GM19238 (cell line): ENCODE data around the gene SRC.

ENCODE experiments used
- DNase-seq: peaks from one replicate; pipeline ENCODE4 v3.0.0; 2011; ENCODE audit warnings: low spot score; ENCODE audit not compliant: insufficient read length

SRC gene

DNA sequence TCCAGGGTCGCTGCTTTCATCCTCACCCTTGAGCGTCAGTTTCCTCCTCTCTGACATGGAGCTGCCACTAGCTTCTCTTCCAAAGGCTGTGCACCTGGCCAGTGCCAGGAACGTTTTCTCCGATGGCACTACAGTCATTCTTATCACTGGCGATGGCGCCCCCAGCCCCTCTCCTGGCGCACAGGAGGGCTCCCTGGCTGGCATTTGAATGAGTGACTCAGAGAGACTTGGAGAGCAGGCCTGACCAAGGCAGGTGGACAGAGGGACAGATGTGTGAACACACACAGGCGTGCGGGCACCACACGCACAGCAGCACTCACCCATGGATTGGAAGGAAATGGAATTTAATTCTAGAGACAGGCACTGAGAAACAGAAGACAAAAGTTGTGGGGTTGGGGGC, 77.6 kb downstream of the SRC start:
- DNase-seq = no peak

DNA sequence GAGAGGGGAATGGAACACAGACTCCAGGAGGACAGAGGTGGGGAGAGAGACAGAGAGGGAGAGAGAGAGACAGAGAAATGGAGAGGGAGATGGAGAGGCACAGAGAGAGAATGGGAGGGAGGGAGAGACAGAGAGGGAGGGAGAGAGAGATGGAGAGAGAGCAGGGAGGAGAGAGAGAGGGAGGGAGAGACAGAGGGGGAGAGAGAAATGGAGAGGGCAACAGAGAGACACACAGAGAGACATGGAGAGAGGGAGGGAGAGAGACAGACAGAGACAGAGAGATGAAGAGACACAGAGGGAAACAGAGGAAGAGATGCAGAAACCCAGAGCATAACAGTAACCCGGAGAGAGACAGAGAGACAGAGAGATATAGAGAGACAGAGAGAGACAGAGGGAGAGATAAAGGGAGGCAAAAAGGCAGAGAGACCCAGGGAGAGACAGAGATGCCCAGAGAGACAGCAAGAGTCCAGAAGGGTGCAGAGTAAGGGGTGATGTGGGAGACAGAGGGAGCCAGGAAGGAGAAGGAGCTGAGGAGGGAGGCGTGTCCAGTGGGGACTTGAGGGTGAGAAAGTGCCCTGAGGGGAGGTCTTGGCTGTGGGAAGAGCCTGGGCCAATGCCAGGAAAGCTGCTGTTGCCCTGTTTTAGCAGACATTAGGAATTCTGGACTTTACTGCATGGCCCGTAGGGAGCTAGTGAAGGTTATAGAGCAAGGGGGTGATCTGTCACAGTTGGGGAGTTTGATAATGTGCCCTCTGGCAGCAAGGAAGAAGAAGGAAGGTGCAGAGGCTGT, 78.3 kb downstream of the SRC start:
- DNase-seq = no peak

DNA sequence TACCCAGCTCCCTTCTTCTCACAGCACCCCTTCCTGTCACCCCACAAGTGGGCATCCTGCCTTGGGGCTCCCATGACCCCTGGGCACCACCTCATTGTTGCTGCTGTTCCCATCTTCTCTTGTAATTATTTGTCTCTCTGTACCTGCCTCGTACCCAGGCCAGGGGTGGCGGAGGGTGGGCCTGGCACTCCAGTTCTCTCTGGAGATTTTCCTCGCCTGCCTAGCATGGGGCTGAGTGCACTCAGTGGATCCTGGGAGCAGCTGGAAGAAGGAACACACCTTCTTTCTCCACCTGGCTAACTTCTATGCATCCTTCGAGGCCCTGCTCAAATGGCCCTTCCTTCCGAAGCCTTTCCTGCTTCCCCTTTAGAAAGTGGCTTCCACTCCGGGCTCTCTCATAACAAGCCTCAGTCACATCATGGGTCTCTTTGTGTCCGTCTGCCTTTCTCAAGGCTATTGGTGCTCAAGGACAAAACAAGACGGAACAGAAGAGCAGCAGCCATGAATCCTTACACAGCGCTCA, 79.2 kb downstream of the SRC start:
- no peak for DNase-seq

DNA sequence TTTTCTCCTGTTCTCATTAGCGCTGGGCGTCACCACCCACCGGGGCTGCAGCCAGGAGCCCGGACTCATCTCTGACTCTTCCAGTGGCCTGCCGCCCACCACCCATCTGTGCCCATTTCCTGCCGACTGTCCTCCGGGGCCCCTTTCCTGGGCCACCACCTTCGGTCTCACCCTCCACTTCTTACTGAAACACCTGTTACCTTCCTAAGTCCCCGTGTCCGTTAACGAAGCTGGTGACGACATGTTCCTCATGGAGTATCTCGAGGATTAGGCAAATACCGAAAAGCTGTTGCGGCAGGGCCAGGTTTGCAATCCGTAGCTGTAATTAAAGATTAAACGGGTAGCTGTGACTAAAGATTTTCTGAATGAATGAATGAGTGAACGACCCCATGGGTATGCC, 80.2 kb downstream of the SRC start:
- DNase-seq = no peak

DNA sequence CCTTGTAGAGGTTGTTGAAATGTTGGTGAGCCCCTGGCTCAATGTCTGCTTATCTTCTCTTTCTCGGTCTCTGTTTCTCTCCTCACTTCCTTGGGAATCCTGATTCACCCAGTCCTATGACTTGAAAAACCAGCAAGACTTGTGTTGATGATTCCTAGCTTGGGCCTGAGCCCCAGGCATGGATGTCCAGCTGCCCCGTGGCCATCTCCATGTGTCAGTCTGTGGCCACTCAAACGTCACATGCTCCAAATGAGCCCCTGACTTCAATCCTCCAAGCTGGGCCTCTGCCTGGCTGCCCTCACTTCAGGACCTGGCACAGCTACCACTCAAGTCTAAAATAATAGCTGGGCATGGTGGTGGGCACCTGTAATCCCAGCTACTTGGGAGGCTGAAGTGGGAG, 81.0 kb downstream of the SRC start:
- DNase-seq = no peak

DNA sequence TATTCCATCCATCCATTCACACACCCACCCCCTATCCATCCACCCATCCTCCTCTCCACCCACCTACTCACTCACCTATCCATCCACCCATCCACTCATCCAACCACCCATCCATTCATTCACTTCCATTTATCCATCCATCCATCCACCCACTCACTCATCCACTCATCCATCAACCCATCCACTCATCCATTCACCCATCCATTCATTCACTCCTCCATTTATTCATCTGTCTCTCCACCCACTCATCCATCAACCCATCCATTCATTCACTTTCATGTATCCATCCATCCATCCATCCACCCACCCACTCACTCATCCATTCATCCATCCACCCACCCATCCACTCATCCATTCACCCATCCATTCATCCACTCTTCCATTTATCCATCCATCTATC, 84.1 kb downstream of the SRC start:
- DNase-seq = no peak

DNA sequence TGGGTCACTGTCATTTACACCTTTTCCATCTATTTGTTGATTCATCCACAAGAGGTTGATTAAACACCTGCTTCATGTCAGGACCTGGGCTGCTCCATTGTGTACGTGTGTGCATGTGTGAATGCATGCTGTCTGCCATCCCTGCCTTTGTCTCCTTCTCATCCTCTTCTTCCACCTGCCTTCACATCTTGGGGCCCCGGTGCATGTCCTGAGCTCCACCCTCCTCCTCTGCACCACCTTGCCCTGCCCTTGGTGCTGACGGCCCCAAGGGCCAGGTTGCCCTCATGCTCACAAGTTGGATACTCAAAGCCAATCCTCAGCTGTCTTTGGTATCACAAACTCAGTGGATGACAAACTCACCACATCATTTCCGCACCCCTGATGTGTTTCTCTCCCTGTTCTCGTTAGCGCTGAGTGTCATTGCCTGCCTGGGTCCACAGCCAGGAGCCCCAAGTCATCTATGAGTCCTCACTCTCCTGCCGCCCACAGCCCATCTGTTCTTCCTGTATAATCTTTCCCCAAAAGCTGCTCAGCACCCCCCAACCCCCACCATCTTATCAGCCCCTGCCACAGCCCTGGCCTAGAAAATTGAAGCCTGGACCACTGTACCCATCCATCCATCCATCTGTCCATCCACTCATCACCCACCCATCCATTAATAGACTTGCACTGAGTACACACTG, 85.0 kb downstream of the SRC start:
- no peak for DNase-seq

DNA sequence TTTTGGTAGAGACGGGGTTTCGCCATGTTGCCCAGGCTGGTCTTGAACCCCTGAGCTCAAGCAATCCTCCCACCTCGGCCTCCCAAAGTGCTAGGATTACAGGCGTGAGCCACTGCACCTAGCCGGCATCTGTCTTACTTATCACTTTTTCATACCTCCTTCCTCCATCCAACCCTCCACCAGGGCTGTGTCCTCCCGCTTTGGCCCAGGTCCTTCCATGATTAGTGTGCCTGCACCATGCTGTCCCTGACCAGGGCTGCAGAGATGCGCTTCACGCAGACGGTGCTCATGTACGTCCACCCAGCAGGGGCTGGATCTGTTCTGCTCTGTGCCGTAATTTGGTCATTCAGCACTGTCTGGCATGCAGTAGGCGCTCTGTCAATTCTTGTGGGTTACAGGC, 85.8 kb downstream of the SRC start:
- no peak for DNase-seq

DNA sequence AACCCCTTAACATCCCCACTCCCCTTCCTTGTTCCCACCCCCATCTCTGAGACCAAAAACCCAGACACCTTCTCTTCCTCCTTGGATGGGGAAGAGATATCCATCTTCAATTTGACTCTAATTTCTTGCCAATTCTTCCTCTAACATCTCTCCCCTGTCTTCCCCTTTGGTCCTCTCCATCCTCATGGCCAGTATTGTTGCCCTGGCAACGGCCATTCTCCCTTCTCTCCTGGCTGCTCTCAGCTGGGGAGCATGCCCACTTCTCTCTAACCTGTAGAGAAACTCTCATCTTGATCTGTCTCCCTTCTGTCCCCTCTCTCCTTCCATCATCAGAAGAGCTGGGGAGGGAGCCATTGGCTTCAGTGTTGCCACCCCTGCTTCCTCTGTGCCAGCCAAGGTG, 86.7 kb downstream of the SRC start:
- DNase-seq = no peak

DNA sequence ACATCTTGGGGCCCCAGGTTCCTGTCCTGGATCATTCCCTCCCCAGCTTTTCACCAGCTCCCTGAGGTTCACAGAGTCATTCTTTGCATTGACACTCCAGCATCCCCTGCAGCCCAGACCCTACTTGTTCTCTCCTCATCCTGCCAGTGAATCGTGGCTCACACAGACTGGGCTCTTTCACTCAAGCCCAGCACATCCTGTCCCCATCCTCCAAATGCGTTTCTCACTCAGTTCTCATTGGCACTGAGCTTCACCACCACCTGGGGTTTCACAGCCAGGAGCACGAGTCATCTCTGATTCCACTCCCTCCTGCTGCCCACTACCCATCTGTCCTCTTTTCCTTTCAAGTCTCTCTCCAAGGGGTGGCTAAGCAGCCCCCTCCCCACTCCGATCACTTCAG, 89.7 kb downstream of the SRC start:
- DNase-seq = no peak

DNA sequence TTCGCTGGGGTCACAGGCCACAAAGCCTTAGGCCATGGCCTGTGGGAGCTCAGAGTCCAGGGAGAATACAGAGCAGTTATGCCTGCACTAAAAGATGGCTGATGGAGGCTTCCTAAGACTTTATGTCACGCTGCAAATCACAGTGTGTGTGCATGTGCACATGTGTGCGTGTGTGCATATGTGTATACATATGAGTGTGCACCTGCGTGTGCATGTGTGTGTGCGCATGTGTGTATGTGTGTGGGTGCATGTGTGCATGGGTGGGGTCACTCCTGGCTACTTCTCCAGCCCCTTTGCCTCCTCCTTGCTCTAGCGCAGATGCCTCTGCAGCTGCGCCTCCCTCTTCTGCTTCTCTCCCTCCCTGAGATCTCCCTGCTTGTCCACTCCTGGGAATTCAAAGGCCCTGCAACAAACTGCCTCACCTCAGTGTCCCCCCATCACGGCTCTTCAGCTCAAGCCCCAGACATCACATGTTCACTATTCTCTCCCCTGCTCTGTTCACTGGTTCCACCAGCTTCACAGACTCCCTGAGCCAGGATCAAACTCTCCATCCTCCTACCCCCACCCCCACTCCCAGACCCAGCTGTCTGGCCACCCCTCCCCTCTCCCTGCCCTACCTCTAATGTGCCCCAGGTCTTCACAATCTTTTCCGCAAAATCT, 90.7 kb downstream of the SRC start:
- no peak for DNase-seq

DNA sequence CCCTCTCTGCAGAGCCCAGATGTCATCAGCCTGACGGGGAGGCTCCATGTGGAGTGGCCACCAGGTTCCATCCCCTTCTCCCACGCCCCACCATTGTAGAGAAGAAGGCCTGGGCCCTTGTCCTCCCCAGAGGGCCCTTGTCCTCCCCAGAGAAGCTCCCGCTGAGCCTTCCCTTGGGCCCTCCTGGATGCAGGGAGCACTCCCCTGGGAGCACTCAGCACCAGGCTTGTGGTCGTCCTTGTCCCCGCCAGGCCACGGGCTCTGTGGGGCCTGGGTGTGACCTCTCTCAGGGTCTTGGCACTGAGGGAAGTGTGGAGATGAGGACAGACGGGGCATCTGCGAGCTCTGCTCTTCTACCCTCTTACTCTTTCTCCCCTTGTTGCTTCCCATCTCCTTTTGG, 91.7 kb downstream of the SRC start:
- no peak for DNase-seq

DNA sequence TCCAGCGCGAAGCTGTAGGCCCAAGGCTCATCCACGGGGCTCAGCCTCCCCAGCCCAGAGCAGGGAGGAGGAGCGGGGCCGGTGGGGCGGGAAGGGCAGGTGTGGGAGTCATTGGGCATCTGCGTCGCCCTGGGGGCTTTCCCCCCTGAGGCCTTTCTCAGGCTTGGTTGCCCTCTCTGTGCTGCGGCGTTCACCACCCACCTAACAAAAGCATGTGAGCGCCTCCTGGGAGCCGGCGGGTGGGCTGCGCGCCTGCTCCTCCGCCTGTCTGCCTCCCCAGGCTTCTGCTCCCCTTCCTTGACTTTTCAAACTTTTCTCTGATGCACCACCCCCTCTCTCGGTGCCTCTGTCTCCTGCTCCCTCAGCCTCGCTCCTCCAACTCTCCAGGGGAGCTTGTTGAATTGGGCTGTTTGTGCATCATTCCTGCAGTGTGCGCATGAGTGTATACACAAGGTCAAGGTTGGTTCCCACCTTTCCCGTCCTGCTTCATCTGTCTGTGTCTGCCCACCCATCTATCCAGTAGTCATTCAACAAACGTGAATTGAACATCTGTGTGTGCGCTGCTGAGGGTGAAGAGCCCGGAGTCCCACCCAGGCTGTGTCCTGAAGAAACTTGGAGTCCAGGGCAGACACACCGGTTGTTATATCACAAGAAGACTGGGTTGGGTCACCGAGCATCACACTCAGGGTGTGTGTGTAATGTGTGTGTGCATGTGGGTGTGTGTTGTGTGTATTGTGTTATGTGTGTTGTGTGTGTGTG, 92.7 kb downstream of the SRC start:
- no peak for DNase-seq

DNA sequence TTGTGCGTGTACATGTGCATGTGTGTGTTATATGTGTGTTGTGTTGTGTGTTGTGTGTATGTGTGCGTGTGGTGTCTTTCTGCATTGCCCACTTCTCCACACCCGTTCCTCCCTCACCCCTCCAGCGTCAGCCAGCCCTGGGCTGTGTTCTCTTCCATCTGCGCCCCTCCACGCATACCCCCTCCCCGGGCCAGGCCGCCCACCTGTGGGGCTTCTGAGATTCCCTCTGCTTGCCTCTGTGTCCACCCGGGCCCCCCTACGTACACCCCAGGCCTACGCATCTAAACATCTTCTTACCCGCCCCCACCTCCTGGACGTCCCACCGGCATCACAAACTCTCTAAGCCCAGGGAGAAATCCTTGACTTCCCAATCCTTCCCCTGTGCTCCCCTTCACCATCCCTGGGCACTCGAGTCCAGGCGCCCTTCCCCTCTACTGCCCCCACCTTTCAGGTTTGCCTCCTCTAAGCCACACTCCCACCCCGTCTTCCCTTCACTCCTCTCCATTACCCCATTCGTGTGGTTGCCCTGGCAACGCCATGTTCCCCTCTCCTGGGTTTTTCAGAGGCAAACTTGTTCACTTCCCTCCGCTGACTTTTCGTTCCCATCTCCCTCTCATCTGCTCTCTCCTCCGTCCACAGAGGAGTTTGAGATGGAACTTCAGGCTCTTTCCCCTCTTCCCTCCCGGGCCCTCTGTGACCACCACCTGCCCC, 93.4 kb downstream of the SRC start:
- no peak for DNase-seq

DNA sequence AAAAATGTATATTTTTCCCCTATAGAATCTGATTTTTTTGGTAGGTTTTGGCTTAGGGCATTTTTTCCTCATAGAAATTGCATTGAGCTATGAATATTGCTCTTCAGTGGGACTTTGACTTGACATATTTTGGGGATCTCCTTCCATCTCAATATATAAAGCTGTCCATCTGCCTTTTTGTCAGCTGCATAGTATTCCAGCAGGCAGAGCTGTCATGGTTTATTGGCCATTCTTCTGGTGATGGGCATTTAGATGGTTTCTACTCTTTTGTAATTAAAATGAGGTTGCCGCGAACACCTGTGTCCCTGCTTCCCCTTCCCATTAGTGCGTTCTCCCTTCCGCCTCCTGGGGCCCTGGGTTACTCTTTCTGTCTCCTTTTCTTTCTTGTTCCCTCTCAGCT, 95.1 kb downstream of the SRC start:
- no peak for DNase-seq

DNA sequence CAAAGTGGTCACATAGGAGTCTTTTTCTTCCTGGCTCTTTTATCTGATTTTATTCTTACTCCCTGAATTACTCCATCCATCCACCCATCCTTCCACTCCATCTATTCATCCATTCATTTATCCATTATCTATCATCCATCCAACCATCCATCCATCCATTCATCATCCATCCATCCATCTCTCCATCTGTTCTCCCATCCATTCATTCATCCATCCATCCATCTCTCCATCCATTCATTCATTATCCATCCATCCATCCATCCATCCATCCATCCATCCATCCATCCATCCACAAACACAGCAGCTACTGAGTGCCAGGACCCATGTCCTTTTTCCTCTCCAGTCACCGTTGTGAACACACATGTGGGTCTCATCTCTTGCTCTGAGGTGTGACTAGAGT, 96.6 kb downstream of the SRC start:
- no peak for DNase-seq

DNA sequence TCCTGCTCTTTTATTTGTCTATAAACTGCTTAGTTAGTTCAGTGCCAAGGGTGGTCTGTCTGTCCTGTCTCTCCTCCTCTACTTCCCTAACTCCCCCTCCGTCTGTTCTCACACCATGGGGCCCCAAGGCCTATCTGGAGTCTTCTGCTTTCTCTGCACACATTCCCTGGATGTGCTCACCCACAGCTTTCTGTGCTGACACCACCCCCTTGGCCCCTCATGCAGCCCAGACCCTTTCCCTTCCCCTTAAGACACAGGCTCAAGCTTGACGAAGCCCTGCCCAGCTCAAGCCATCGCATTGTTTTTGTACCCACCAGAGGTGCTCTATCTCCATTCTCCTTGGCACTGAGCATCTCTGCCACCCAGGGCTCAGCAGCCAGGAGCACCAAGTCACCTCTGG, 97.0 kb downstream of the SRC start:
- DNase-seq = no peak

DNA sequence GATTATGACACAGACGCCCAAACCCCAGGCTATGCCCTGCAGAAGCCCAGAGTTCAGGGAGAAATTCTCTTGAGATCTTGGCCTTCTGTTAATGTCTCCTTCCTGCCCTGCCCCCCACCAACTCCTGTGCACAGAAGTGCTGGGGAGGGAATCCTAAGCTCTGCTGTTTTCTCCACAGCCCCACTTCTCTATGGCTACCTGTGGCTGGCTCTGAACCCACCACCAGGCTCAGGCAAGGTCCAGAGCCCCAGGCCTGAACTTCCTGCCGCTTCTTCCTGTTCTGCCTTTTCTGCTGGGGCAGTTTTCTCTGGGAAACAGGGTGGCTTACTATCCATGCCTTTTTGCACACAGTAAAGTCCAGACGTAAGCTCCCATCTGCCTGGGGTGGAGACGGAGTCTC, 97.7 kb downstream of the SRC start:
- DNase-seq = no peak

DNA sequence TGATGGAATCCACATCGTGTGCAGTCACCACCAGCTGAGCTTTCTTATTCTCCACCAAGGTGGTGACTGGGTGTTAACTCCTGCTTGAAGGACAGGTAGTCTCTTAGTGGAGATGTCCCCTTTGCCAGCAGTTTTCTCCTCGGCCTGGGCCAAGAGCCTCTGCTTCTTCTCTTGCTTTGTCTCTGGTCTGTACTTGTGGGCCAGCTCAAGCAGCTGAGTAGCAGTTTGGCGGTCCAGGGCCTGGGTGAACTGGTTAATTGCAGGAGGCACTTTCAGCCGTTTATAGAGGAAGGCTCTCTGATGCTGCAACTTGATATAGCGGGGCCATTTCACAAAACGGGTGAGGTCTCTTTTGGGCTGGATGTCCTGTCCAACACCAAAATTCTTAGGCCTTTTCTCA, 99.1 kb downstream of the SRC start:
- DNase-seq = no peak

DNA sequence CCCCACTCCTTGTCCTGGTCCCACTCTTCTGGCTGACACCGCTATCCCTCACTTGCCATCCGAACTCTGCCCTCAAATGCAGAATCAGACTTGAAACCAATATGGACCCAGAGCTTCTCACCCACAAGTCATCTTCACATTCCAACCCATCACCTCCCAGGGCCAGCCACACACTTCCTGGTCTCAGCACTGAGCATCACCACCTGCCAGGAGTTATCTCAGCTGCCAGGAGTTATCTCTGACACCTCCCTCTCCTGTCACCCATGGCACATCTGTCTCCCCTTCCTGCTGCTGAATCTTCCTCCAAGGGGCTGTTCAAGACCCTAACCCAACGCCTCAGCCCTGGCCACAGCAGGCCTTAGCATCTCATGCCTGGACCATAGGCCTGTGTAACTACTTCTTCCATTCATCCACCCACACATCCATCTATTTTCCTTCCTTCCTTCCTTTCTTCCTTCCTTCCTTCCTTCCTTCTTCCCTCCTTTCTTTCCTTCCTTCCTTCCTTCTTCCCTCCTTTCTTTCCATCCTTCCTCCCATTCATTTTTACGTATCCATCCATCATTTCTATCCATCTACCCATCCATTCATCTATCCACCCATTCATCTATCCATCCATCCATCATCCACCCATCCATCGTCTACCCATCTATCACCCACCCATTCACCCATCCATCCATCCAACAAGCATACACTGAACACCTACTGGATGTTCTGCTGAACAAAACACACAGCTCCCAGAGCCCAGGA, 100.5 kb downstream of the SRC start:
- no peak for DNase-seq
